SU-DHL-6 (cell line): ENCODE measurements around the gene ARHGAP45.

Experiments
- H2AFZ ChIP-seq: fragments of 200-600 bp; sonication (generic); 2 replicates; pipeline ENCODE4 v1.6.1; 2014; ENCODE audit warnings: low read depth, mild to moderate bottlenecking, moderate library complexity, mixed read lengths, antibody characterized with exemption, low read length; ENCODE audit not compliant: severe bottlenecking
- H3F3A ChIP-seq: fragments of 200-600 bp; shearing (Covaris generic); 2 replicates; pipeline ENCODE4 v1.6.0; 2016; ENCODE audit warnings: antibody characterized with exemption, mild to moderate bottlenecking; ENCODE audit not compliant: insufficient read depth
- H3K27ac ChIP-seq: fragments of 200-600 bp; sonication (generic); 2 replicates; pipeline ENCODE4 v1.5.1; 2016; ENCODE audit warnings: low read depth, mild to moderate bottlenecking, low read length, moderate library complexity, mixed read lengths
- H3K27me3 ChIP-seq: fragments of 200-600 bp; sonication (generic), shearing (Covaris generic); 2 replicates; pipeline ENCODE4 v1.6.0; 2014; ENCODE audit warnings: mild to moderate bottlenecking, low read length
- H3K36me3 ChIP-seq: fragments of 200-600 bp; sonication (generic); 2 replicates; pipeline ENCODE4 v1.6.1; 2014; ENCODE audit warnings: mild to moderate bottlenecking, low read length, mixed read lengths
- H3K4me2 ChIP-seq: fragments of 300-600, 200-600 bp; shearing (Covaris generic), sonication (generic); 2 replicates; pipeline ENCODE4 v1.6.0; 2014; ENCODE audit warnings: low read length, low read depth, mild to moderate bottlenecking; ENCODE audit not compliant: poor library complexity, severe bottlenecking
- H3K4me3 ChIP-seq: fragments of 200-600 bp; sonication (generic); 2 replicates; pipeline ENCODE4 v1.5.1; 2014; ENCODE audit warnings: antibody characterized with exemption, low read length, mild to moderate bottlenecking, mixed read lengths; ENCODE audit not compliant: insufficient read depth, poor library complexity, severe bottlenecking
- H3K79me2 ChIP-seq: fragments of 200-600 bp; sonication (generic); 2 replicates; pipeline ENCODE4 v1.6.1; 2014; ENCODE audit warnings: mild to moderate bottlenecking, low read length, moderate library complexity; ENCODE audit not compliant: insufficient read depth
- H3K9ac ChIP-seq: fragments of 200-600 bp; sonication (generic); 2 replicates; pipeline ENCODE4 v1.7.0; 2014; ENCODE audit warnings: mild to moderate bottlenecking, low read length
- H3K9me2 ChIP-seq: fragments of 200-600 bp; sonication (generic); replicated peaks from 2 replicates; pipeline ENCODE4 v1.6.1; 2014; ENCODE audit warnings: low read length; ENCODE audit not compliant: insufficient read depth
- H3K9me3 ChIP-seq: fragments of 200-600 bp; sonication (generic); 2 replicates; pipeline ENCODE4 v1.6.1; 2014; ENCODE audit warnings: low read length, mixed read lengths; ENCODE audit not compliant: insufficient read depth
- H4K20me1 ChIP-seq: fragments of 200-600 bp; sonication (generic); 2 replicates; pipeline ENCODE4 v1.6.1; 2014; ENCODE audit warnings: low read depth, mild to moderate bottlenecking, antibody characterized with exemption, low read length, moderate library complexity, mixed read lengths
- EZH2phosphoT487 ChIP-seq: fragments of 200-600 bp; sonication (generic), shearing (Covaris generic); conservative IDR thresholded peaks from 2 replicates; pipeline ENCODE4 v1.6.1; 2018; ENCODE audit warnings: mild to moderate bottlenecking, antibody characterized with exemption, low read length, moderate library complexity, mixed read lengths
- TF ChIP-seq, protein P1 (sequence below): fragments of 200-600 bp; sonication (generic); IDR thresholded peaks from one replicate; pipeline ENCODE4 v1.5.1; 2017; ENCODE audit warnings: antibody characterized with exemption, mild to moderate bottlenecking, low read length, moderate library complexity; ENCODE audit not compliant: insufficient read depth, poor library complexity, severe bottlenecking

ARHGAP45 gene

DNA sequence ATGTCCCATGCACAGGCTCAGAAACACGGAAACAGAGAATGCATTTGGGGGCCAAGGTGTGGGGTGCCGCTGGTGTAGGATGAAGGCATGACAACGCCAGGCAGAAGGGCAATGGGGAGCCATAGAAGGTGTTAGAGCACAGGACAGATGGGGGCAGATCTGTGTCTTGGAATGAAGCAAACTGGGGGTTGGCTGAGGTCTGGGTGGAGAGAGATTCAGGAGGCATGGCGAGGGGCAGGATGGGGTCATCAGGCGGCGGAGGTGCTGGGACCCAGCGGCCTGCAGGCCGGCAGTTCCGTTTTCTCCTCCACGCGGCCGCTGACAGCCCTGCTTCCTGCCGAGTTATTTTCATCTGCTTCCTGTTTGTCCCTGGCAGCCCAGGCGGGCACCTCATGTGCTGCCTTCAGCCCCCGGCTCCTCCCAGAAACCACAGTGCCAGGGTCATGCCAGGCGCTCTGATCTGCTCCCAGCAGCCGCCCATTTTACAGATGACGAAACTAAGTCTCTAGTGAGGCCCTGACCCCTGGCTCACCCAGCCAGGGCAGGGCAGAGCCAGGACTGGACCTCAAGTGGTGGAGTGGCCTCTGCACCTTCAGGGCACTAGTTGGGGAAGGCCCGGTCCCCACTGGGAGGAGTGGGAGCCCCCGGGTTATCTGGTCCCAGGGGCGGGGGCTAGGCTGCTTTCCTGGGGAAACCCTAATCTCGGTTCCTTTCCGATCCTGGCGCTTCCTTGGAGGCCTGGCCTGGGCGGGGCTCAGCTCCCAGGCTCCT lies 2.2 kb downstream of the ARHGAP45 start:
- Histone ChIP-seq H4K20me1 (no peaks in the 10 kb centered on the region), H3F3A (peaks cover 42% of the 10 kb centered on the region), H3K27me3 (no peaks in the 10 kb centered on the region), H3K9me3 (no peaks in the 10 kb centered on the region), H3K4me2 (peak overlapping the region; percentile 74), H3K27ac (peak overlapping the region; percentile 89), H3K9ac (peak overlapping the region; percentile 96), H3K36me3 (no peaks in the 10 kb centered on the region), H3K9me2 (no peaks in the 10 kb centered on the region), H3K4me3 (peak overlapping the region; percentile 88), H2AFZ (no peak overlapping the region), H3K79me2 (peaks cover 21% of the 10 kb centered on the region)
- no peak for TF ChIP-seq EZH2phosphoT487
- TF ChIP-seq, protein P1, sequence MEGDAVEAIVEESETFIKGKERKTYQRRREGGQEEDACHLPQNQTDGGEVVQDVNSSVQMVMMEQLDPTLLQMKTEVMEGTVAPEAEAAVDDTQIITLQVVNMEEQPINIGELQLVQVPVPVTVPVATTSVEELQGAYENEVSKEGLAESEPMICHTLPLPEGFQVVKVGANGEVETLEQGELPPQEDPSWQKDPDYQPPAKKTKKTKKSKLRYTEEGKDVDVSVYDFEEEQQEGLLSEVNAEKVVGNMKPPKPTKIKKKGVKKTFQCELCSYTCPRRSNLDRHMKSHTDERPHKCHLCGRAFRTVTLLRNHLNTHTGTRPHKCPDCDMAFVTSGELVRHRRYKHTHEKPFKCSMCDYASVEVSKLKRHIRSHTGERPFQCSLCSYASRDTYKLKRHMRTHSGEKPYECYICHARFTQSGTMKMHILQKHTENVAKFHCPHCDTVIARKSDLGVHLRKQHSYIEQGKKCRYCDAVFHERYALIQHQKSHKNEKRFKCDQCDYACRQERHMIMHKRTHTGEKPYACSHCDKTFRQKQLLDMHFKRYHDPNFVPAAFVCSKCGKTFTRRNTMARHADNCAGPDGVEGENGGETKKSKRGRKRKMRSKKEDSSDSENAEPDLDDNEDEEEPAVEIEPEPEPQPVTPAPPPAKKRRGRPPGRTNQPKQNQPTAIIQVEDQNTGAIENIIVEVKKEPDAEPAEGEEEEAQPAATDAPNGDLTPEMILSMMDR = no peak

DNA sequence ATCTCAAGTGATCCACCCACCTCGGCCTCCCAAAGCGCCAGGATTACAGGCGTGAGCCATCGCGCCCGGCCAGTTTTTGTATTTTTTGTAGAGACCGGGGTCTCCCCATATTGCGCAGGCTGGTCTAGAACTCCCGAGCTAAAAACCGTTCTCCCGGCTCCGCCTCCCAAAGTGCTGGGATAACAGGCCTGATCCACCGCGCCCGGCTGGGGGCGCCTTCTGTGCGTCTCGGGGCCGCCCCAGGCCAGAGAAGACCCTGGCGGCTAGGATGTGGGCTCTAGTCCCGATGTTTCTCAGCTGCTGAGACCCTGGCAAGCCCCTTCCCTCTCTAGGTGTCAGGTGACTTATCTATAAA lies 3.6 kb downstream of the ARHGAP45 start:
- no peaks in the 10 kb centered on the region for H3K9me3 ChIP-seq
- H3K36me3 ChIP-seq = no peaks in the 10 kb centered on the region; the same call in 1 of the 2 replicates
- no peak overlapping the region for H3K4me2 ChIP-seq
- no peak for TF ChIP-seq EZH2phosphoT487
- TF ChIP-seq, protein P1 = no peak
- H3K9ac ChIP-seq = no peak overlapping the region
- no peak overlapping the region for H2AFZ ChIP-seq
- peaks cover 21% of the 10 kb centered on the region for H3K79me2 ChIP-seq
- no peaks in the 10 kb centered on the region for H3K9me2 ChIP-seq
- no peak overlapping the region for H3K27ac ChIP-seq
- no peaks in the 10 kb centered on the region for H3K27me3 ChIP-seq
- no peak overlapping the region for H3K4me3 ChIP-seq
- peaks cover 43% of the 10 kb centered on the region for H3F3A ChIP-seq
- H4K20me1 ChIP-seq = no peaks in the 10 kb centered on the region

DNA sequence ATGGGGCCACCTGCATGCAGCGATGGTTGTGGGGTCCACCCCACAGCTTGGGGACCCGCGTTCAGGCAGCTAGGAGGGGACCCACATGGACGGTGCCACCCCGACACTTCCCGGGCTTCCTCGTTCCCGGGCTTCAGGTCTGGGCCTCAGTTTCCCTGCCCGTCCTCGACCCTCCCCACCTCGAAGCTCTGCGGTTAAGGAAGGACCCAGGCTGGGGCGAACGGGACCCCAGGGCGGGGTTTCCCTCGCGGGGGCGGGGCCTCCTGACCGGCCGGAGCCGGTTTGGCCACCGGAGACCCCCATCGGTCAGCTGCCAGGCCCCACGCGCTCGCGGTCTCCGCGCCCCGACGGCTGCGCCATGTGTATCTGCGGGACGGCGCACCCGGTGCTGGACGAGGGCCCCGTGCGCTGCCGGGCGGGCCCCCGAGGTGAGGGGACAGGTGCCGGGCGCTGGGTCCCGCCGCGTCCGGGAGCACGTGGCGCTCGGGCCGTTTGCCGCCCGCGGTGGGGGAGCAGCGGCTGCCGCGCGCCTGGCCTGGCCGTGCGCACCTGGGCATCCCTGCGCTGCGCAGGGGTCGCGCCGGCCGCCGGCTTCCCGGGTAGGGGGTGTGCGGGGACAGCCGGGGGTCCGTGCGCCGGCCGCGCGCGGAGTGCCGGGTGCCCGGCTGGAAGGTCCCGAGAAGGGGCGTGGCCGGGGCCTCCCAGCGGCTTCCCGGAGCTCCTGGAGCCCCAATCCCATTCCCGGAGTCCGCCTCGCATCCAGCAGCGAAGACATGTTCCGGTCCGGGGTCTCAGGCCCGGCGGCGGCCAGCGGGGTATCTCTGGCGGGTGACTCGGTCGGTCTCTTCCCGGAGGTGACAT lies 4.2 kb downstream of the ARHGAP45 start:
- H2AFZ ChIP-seq = no peak overlapping the region
- H3K27me3 ChIP-seq = no peaks in the 10 kb centered on the region
- H3K4me2 ChIP-seq = no peak overlapping the region
- no peak overlapping the region for H3K9ac ChIP-seq
- H3K79me2 ChIP-seq = peaks cover 21% of the 10 kb centered on the region
- H3K9me2 ChIP-seq = no peaks in the 10 kb centered on the region
- no peak overlapping the region for H3K4me3 ChIP-seq
- H3F3A ChIP-seq = peaks cover 48% of the 10 kb centered on the region
- no peaks in the 10 kb centered on the region for H3K9me3 ChIP-seq
- H3K36me3 ChIP-seq = peaks cover 6% of the 10 kb centered on the region
- TF ChIP-seq, protein P1 = no peak
- no peak for TF ChIP-seq EZH2phosphoT487
- no peaks in the 10 kb centered on the region for H4K20me1 ChIP-seq
- H3K27ac ChIP-seq = no peak overlapping the region
